ENCODE results near the gene KDM1B.
"Not testable (repeated sequence)": the region's sequence is repeated elsewhere in the genome, so short reads cannot be mapped to it uniquely, and the experiment has no call there.

Gene KDM1B

DNA sequence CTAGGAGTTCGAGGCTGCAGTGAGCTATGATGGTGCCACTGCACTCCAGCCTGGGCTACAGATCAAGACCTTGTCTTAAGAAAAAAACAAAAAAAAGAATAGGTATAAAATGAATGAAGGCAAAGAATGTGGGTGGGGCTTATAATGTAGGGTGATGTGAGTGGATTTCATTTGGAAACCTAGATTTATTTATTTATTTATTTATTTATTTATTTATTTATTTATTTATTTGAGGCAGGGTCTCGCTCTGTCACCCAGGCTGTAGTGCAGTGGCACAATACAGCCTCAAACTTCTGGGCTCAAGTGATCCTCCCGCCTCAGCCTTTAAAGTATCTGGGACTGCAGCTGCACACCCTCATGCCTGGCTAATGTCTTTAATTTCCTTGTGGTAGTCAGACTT lies 3.8 kb upstream of the KDM1B start:
- DNase-seq = not testable (repeated sequence)

DNA sequence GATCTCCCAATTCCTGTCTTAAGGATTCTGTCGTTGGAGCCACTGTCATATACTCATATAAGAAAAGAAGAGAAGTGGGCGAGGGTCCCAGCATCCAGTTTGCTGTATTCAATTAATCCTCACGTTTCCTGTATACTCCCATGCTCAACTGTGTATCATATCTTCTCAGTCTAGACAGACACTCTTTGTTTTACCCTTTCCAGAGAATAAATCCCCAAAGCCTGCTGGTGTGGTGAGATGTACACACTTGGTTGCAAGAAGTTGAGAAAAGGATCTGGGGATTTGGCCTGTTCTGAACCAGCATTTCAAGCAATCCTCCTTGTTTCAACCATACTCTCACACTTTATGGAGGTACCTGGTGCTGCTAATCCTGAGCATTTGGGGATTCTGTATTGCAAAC lies 3.4 kb upstream of the KDM1B start:
- DNase-seq = no peak

DNA sequence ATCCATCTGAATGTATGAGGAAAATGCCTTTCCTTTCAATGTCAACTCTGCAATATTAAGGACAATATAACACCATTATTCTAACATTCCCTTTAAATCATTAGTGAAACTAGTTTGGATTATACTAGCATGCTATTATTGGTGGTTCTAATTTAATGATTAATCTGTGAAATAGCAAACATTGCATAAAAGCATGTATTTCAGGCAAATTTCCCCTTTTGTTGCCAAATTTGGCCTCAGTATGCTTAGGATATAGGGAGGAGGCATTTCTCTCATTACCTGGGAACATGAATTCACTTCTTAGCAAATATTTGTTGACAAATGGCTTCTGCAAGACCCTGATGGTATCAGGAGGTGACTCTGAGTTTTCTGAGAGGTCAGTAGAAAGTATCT lies 1.9 kb upstream of the KDM1B start:
- DNase-seq = no peak

DNA sequence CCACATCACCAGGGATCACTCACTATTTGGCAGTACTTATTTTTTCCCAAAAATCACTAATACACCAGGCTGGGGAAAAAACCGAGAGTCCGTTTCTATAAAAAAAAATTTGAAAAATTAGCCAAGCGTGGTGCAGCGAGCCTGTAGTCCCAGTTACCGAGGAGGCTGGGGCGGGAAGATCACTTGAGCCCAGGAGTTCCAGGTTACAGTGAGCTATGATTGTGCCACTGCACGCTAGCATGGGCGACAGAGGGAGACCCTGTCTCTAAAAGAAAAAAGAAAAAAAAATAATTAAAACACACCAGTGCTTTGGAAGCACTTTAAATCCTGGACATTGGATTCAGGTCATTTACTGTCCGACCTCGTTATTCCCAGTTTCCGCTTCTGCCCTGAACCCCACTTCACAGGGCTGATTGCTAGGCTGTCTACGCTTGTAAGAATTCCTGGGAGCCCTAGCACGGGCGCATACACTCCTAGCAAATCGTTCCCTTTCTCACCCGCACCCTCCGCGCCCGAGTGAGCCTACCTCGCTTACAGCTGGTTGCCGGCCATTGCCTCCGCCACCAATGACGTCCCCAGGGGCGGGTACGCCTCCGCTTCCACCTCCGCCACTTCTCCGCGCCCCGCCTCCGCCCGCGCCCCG lies 594 bp upstream of the KDM1B start, which contains the start of gene TPMT:
TPMT (minus strand) TSS at position 571 of the 643 bp plus-strand sequence. CDS start 5,950 bp downstream, outside the sequence.
- DNase-seq = peak; percentile 99

DNA sequence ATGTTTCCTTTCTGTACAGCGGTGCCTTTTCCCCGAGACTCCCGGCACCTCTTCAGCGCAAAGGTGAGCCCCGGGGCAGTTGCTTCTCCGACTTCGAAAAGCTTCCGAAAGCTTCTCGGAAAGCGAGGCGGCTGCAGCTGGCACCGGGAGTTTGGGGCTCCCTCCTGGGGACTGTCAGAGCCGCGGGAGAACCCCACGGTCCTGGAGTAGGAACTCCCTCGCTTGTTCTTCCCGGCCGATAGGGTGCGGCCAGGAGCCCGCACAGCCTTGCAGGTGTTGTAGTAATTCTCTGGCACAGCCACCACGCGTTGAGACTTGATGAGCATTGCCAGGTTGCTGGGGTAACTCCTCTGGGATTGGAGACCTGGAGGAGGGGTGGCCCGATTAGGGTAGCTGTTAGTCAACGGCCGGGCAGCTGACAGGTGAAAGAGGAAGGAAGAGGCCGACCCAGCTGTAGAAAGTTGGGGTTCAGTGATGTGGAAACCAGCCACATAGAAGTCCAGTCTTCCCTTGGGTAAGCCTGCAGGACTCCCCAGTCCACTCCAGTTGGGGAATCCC lies 721 bp downstream of the KDM1B start:
- peak; percentile 86 for DNase-seq

GRCh38 chr6:18160911-18161310 lies 5.7 kb downstream of the KDM1B start:
- no peak for DNase-seq

- no peak for DNase-seq
Observed at GRCh38 chr6:18161431-18161830, 6.2 kb downstream of the KDM1B start.

DNA sequence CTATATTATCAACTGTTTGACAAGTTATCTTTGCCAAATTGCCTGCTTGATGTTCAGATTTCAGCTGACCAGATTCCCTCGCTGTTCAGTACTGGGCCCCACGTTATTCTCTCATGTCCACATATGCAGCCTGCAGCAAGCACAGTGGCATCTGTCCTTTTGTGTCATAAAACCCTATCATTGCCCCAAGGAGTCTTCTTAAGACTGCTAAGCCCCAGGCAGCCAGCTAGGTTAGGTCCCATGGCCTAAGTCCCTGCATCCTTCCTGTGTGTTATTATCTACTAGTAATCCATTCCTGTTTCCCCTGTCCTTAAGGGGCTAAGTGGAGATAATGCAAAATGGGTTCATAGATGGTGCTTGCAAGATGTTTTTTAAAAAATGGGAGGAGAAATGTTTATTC lies 7.2 kb downstream of the KDM1B start:
- no peak for DNase-seq

DNA sequence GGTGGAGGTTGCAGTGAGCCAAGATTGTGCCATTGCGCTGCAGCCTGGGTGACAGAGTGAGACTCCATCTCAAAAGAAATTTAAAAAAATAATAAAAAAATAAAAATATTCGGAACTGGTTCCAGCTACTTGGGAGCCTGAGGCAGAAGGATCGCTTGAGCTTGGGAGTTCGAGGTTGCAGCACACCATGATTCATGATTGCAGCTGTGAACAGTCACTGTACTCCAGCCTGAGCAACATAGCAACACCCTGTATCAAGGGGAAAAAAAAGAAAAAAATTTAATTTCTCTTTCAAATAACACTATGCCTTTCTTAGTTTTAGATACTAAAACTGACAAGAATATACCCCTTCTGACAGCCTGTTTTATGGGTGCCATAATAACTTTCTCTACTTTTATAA lies 10.5 kb downstream of the KDM1B start:
- no peak for DNase-seq

GRCh38 chr6:18166312-18167036 lies 11.3 kb downstream of the KDM1B start:
- DNase-seq = no peak

DNA sequence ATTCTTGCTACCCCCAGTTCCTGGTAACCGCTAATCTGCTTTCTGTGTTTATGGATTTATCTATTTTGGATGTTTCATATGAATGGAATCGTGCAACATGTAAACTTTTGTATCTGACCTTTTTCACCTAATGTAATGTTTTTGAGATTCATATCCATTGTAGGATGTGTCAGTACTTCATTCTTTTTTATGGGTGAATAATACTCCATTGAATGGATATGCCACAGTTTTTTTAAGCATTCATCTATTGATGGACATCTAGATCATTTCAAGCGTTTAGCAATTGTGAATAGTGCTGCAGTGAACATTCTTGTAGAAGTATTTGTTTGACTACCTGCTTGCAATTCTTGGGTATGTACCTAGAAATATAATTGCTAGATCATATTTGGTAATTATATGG lies 13.0 kb downstream of the KDM1B start:
- no peak for DNase-seq

GRCh38 chr6:18171871-18172270 lies 16.6 kb downstream of the KDM1B start:
- DNase-seq = no peak

DNA sequence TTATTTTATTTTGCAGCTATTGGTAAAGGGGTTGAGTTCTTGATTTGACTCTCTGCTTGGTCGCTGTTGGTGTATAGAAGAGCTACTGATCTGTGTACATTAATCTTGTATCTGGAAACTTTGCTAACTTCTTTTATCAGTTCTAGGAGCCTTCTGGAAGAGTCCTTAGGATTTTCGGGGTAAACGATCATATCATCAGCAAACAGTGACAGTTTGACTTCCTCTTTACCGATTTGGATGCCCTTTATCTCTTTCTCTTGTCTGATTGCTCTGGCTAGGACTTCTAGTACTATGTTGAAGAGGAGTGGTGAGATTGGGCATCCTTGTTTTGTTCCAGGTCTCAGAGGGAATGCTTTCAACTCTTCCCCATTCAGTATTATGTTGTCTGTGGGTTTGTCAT lies 21.0 kb downstream of the KDM1B start:
- not testable (repeated sequence) for DNase-seq

GRCh38 chr6:18177286-18177965 lies 22.2 kb downstream of the KDM1B start:
- peak; percentile 38 for DNase-seq

- DNase-seq = no peak
Observed at GRCh38 chr6:18178960-18179615, 23.9 kb downstream of the KDM1B start.

GRCh38 chr6:18179770-18180356 lies 24.6 kb downstream of the KDM1B start:
- no peak for DNase-seq

GRCh38 chr6:18182568-18182967 lies 27.3 kb downstream of the KDM1B start:
- no peak for DNase-seq

GRCh38 chr6:18183766-18184165 lies 28.5 kb downstream of the KDM1B start:
- no peak for DNase-seq

GRCh38 chr6:18185624-18186023 lies 30.4 kb downstream of the KDM1B start:
- DNase-seq = no peak

GRCh38 chr6:18186033-18186432 lies 30.8 kb downstream of the KDM1B start:
- DNase-seq = no peak

GRCh38 chr6:18186540-18187250 lies 31.5 kb downstream of the KDM1B start:
- DNase-seq = no peak

GRCh38 chr6:18187701-18188100 lies 32.5 kb downstream of the KDM1B start:
- no peak for DNase-seq

Data from NCI-H2029 (cell line).